Bronchial epithelial cell (primary cell): ENCODE data around the gene FRMD4A. TPM values are rescaled to one million over a fixed set of nuclear protein-coding genes. Genes with fewer than 3 reads are reported as not detected.

Experiments used
- DNase-seq: peaks from one replicate; pipeline ENCODE4 v3.0.0-alpha.2; 2010; ENCODE audit warnings: low read depth
- FAIRE-seq: peaks from 2 replicates; lab custom pipeline; 2011; peaks lifted over from hg19 to GRCh38; lab: Jason Lieb, UNC
- H3K27me3 ChIP-seq: 2 replicates; pipeline ENCODE4 v1.5.1; 2011; ENCODE audit warnings: low read length; ENCODE audit not compliant: control insufficient read depth, insufficient read depth
- H3K36me3 ChIP-seq: 2 replicates; pipeline ENCODE4 v1.5.1; 2011; ENCODE audit warnings: low read length; ENCODE audit not compliant: control insufficient read depth, insufficient read depth
- H3K4me3 ChIP-seq: 2 replicates; pipeline ENCODE4 v1.5.1; 2011; ENCODE audit warnings: mild to moderate bottlenecking, low read depth, low read length, control low read depth
- total RNA-seq: library from RNA; depleted of rRNA; stranded (reverse); fragments of >200 nt; gene quantifications from 2 replicates; pipeline ENCODE4 v1.2.1, GENCODE V29; 2014
- TF ChIP-seq, protein P1 (sequence below): IDR thresholded peaks from 2 replicates; pipeline ENCODE4 v1.5.1; 2011; ENCODE audit warnings: mild to moderate bottlenecking, moderate library complexity, low read length, control low read depth, inconsistent platforms; ENCODE audit not compliant: insufficient read depth, severe bottlenecking

Gene FRMD4A
- total RNA-seq, 1 donor from 2014 or later, result 3.2 TPM

GRCh38 chr10:13613519-13613918 lies 717.2 kb downstream of the FRMD4A start:
- Histone ChIP-seq H3K4me3 (no peak overlapping the region), H3K36me3 (peaks cover 4% of the 10 kb centered on the region), H3K27me3 (no peaks in the 10 kb centered on the region)
- TF ChIP-seq, protein P1, sequence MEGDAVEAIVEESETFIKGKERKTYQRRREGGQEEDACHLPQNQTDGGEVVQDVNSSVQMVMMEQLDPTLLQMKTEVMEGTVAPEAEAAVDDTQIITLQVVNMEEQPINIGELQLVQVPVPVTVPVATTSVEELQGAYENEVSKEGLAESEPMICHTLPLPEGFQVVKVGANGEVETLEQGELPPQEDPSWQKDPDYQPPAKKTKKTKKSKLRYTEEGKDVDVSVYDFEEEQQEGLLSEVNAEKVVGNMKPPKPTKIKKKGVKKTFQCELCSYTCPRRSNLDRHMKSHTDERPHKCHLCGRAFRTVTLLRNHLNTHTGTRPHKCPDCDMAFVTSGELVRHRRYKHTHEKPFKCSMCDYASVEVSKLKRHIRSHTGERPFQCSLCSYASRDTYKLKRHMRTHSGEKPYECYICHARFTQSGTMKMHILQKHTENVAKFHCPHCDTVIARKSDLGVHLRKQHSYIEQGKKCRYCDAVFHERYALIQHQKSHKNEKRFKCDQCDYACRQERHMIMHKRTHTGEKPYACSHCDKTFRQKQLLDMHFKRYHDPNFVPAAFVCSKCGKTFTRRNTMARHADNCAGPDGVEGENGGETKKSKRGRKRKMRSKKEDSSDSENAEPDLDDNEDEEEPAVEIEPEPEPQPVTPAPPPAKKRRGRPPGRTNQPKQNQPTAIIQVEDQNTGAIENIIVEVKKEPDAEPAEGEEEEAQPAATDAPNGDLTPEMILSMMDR, result no peak
- peak; percentile 30 for DNase-seq
- FAIRE-seq, result no peak

DNA sequence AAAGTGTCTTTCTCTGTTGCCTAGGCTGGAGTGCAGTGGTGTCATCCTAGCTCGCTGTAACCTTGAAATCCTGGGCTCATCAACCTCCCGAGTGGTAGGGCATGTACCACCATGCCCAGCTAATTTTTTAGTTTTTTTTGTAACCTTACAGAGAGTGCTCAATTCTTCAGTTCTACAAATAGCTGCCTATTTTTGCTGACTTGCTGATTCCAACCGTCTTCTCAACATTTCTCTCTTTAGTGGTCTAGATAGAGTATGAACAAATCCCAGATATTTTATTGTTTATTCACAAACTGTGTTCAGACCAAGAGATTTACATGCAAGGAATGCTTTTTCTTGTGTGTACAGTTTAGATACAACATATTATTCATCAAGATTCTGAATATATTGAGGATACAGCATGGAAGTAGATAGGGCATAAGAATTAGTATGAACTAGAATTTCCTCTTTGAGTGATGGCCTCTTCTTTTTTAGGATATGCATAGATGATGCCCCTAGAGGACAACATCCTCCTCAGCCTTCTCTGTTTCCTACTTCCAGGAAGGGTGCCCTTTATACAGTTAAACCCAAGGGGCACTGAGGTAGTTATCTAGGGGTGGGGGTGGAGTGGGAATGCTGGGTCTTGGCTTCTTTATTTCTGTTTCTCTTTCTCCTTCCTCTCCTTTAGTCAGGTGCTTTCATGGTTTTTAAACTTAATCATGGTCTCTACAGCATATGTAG lies 717.9 kb downstream of the FRMD4A start:
- no peak overlapping the region for H3K4me3 ChIP-seq
- peaks cover 4% of the 10 kb centered on the region for H3K36me3 ChIP-seq
- H3K27me3 ChIP-seq, result no peaks in the 10 kb centered on the region
- TF ChIP-seq, protein P1, result no peak
- FAIRE-seq, result no peak
- no peak for DNase-seq

DNA sequence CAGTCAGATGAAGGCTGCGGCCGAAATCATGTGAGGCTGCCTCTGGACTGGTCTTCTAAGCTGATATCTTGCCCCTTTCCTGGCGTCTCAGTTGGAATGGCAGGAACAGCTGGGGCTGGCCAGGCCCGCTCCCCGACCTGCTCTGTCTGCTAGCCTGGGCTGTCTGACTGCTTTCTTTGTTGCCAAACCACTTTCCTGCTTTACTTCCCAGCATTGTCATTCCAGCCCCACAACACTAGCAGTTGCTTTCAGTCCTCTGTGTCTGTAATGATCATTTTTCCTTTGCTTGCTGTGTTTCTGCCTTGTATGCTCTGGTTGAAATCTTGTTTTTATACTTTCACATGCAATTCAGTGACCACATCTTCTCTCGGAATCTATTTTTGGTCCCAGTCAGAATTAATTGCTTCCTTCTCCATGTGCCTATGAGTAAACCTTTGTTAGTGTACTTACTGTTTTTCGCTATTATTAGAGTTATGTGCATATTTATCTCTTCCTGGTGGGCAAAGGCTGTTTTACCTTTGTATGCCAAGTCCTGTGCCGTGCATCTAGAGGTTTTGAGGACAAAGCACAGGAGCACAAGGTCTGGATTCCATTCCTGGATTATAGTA lies 722.4 kb downstream of the FRMD4A start:
- Histone ChIP-seq H3K36me3 (peaks cover 3% of the 10 kb centered on the region), H3K4me3 (no peak overlapping the region), H3K27me3 (no peaks in the 10 kb centered on the region)
- TF ChIP-seq, protein P1, result no peak
- DNase-seq (no peak), FAIRE-seq (peak; percentile 7)

DNA sequence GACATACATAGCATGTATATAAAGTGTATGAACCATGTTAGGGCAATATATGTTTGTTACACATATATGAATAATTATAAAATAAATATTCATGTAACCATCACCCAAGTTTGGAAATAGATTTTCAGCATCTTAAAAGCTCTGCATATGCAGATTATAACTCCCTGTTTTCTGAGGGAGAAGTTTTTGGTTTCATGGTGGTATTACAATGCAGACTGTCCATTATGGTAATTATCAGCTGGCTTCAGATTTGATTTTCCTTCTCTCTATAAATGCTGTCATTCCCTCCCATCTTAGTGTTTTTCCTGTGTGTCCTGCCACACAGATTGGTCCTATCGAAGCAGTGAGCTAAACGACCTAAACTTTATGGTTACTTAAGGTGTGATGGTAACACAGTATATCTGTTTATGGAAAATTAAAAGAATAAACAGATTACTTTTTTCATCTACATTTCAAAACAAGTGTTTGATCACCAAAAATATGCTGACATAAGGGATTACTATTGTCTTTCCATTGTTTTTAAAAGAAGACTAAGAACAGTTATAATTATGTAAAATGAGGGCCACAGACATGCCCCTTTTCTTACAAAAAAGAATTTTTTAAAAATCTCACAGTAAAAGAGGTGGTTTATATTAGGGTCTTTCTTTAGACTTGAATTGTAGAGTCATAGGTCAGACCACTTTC lies 726.2 kb downstream of the FRMD4A start:
- FAIRE-seq, result no peak
- Histone ChIP-seq H3K27me3 (no peaks in the 10 kb centered on the region), H3K4me3 (no peak overlapping the region), H3K36me3 (peaks cover 2% of the 10 kb centered on the region)
- TF ChIP-seq, protein P1, result no peak
- DNase-seq, result no peak

- Histone ChIP-seq H3K4me3 (no peak overlapping the region), H3K36me3 (peaks cover 2% of the 10 kb centered on the region), H3K27me3 (no peaks in the 10 kb centered on the region)
- TF ChIP-seq, protein P1, result no peak
- DNase-seq, result no peak
- FAIRE-seq, result no peak
Measured at GRCh38 chr10:13597909-13598308, 732.8 kb downstream of the FRMD4A start.
